Liver (tissue), 9 donors: ENCODE measurements around the gene TEX14. TPM values are rescaled to one million over a fixed set of nuclear protein-coding genes. Genes with fewer than 3 reads are reported as not detected.

Experiments used
- DNase-seq: peaks from one replicate; pipeline ENCODE4 v3.0.0-alpha.2; 2017; ENCODE audit warnings: low spot score
- H3K27ac ChIP-seq, 2 donors: one replicate each; pipeline ENCODE4 v1.7.0; 2013; ENCODE audit warnings: inconsistent platforms in 2 of 2, low read length in 2 of 2, control low read depth in 1 of 2, low read depth in 1 of 2, mild to moderate bottlenecking in 1 of 2
- H3K27me3 ChIP-seq, 4 donors: one replicate each; pipeline versions ENCODE4 v1.6.1 to v1.7.0; 2013; ENCODE audit warnings: low read length in 3 of 4, inconsistent platforms in 1 of 4, mild to moderate bottlenecking in 1 of 4, moderate library complexity in 1 of 4; ENCODE audit not compliant: control insufficient read depth in 4 of 4, insufficient read depth in 4 of 4
- H3K36me3 ChIP-seq, 4 donors: one replicate each; pipeline versions ENCODE4 v1.6.1 to v1.7.0; 2013; ENCODE audit warnings: low read length in 3 of 4, mild to moderate bottlenecking in 3 of 4, low read depth in 1 of 4, moderate library complexity in 1 of 4; ENCODE audit not compliant: control insufficient read depth in 4 of 4, insufficient read depth in 3 of 4
- H3K4me1 ChIP-seq, 4 donors: one replicate each; pipeline versions ENCODE4 v1.6.1 to v1.7.0; 2013; ENCODE audit warnings: low read length in 3 of 4, mild to moderate bottlenecking in 3 of 4, moderate library complexity in 1 of 4; ENCODE audit not compliant: control insufficient read depth in 4 of 4, insufficient read depth in 4 of 4
- H3K4me3 ChIP-seq, 3 donors: one replicate each; pipeline versions ENCODE4 v1.6.1 to v1.7.0; 2013; ENCODE audit warnings: low read length in 3 of 3, control low read depth in 1 of 3, low read depth in 1 of 3, mild to moderate bottlenecking in 1 of 3
- H3K9ac ChIP-seq, 2 donors: one replicate each; pipeline ENCODE4 v1.7.0; 2013; ENCODE audit warnings: low read length in 2 of 2, mild to moderate bottlenecking in 2 of 2, moderate library complexity in 2 of 2, control low read depth in 1 of 2, low read depth in 1 of 2
- H3K9me3 ChIP-seq, 4 donors: one replicate each; pipeline versions ENCODE4 v1.6.1 to v1.7.0; 2013; ENCODE audit warnings: low read length in 3 of 4; ENCODE audit not compliant: control insufficient read depth in 4 of 4
- EGR1 ChIP-seq, 2 donors: IDR thresholded peaks; 2 replicates each; pipeline ENCODE4 v1.6.1; 2016 to 2018; ENCODE audit warnings: antibody characterized with exemption in 2 of 2, low read depth in 2 of 2
- FOXA1 ChIP-seq: IDR thresholded peaks from 2 replicates; pipeline ENCODE4 v1.6.1; 2016; ENCODE audit warnings: antibody characterized with exemption
- FOXA2 ChIP-seq: IDR thresholded peaks from 2 replicates; pipeline ENCODE4 v1.6.1; 2016; ENCODE audit warnings: antibody characterized with exemption
- GABPA ChIP-seq, 2 donors: IDR thresholded peaks in 1 of 2; conservative IDR thresholded peaks in 1 of 2; 2 replicates each; pipeline ENCODE4 v1.6.1; 2016; ENCODE audit warnings: antibody characterized with exemption in 2 of 2, mild to moderate bottlenecking in 1 of 2, moderate library complexity in 1 of 2
- HNF4A ChIP-seq, 2 donors: conservative IDR thresholded peaks; 2 replicates each; pipeline ENCODE4 v1.6.1; 2016; ENCODE audit warnings: antibody characterized with exemption in 2 of 2, mild to moderate bottlenecking in 2 of 2
- HNF4G ChIP-seq: IDR thresholded peaks from 2 replicates; pipeline ENCODE4 v1.6.1; 2016; ENCODE audit warnings: antibody characterized with exemption
- JUND ChIP-seq, 2 donors: IDR thresholded peaks; 2 replicates each; pipeline ENCODE4 v1.6.1; 2016; ENCODE audit warnings: antibody characterized with exemption in 2 of 2
- NR2F2 ChIP-seq: IDR thresholded peaks from 2 replicates; pipeline ENCODE4 v1.6.1; 2016; ENCODE audit warnings: antibody characterized with exemption
- RAD21 ChIP-seq, 2 donors: IDR thresholded peaks; 2 replicates each; pipeline ENCODE4 v1.6.1; 2016; ENCODE audit warnings: antibody characterized with exemption in 2 of 2, mild to moderate bottlenecking in 2 of 2
- RXRA ChIP-seq, 2 donors: IDR thresholded peaks; 2 replicates each; pipeline ENCODE4 v1.6.1; 2017 to 2018; ENCODE audit warnings: antibody characterized with exemption in 2 of 2, mild to moderate bottlenecking in 1 of 2
- SP1 ChIP-seq: IDR thresholded peaks from 2 replicates; pipeline ENCODE4 v1.6.1; 2018; ENCODE audit warnings: antibody characterized with exemption, mild to moderate bottlenecking
- TAF1 ChIP-seq: conservative IDR thresholded peaks from 2 replicates; pipeline ENCODE4 v1.6.1; 2016; ENCODE audit warnings: antibody characterized with exemption, mild to moderate bottlenecking
- YY1 ChIP-seq: IDR thresholded peaks from 2 replicates; pipeline ENCODE4 v1.6.1; 2016; ENCODE audit warnings: antibody characterized with exemption, mild to moderate bottlenecking
- WGBS: extraction: QIAGEN DNeasy Blood & Tissue Kit; methylation state at CpG from one replicate; pipeline ENCODE4 v1.1.7; 2013; 5-methylcytosine and 5-hydroxymethylcytosine counted together
- polyA plus RNA-seq, 2 donors: library from polyadenylated mRNA; stranded (reverse) in 1 of 2; unstranded in 1 of 2; fragments of 200-250 nt in 1 of 2; fragments of >200 nt in 1 of 2; fragmentation: Nextera tagmentation in 1 of 2; extraction: Ambion mirVana in 1 of 2; gene quantifications; one replicate each; pipeline versions ENCODE4 v1.2.1 to v1.2.3, GENCODE V29; 2013 to 2015
- total RNA-seq, 2 donors: library from RNA; depleted of rRNA; stranded (reverse); fragments of >200 nt; gene quantifications; one replicate each; pipeline ENCODE4 v1.2.3, GENCODE V29; 2014
- TF ChIP-seq, protein P1 (sequence below): IDR thresholded peaks from 2 replicates; pipeline ENCODE4 v1.6.1; 2016; ENCODE audit warnings: antibody characterized with exemption
- TF ChIP-seq, protein P2 (sequence below): IDR thresholded peaks from 2 replicates; pipeline ENCODE4 v1.6.1; 2016; ENCODE audit warnings: antibody characterized with exemption, mild to moderate bottlenecking
- TF ChIP-seq, protein P3 (sequence below): IDR thresholded peaks from 2 replicates; pipeline ENCODE4 v1.6.1; 2016; ENCODE audit warnings: antibody characterized with exemption
- TF ChIP-seq, protein P4 (sequence below): IDR thresholded peaks from 2 replicates; pipeline ENCODE4 v1.6.1; 2016; ENCODE audit warnings: antibody characterized with exemption
- donor health status: healthy.
- donor health status: healthy.
- donor health status: healthy.
- donor health status: healthy.
- donor health status: healthy.

TEX14 gene
- total and polyA plus RNA-seq, 4 donors, result 0.01 to 0.17 (median 0.13) TPM

DNA sequence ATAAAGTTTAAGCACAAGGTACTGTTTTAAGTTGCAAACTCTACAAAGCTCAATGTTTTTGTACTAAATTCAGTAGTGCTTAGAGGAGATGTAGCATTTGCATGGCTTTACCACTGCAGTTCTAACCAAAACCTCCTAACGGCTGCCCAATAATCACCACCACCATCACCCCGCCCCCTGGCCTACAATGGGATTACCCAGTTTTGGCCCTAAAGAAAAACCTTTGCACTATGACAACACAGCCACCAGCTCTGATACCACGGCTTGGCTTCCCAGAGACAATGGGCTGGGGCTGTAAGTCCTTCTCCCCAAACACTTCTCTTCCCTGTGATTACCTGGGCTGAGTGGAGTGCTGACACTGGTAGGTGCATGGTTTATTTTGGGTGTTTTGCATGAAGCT is 119.0 kb downstream of the TEX14 start:
- no peak overlapping the region for H3K4me3 ChIP-seq
- DNase-seq, result no peak
- H3K4me1 ChIP-seq, result no peaks in the 10 kb centered on the region
- TF ChIP-seq FOXA1 (no peak), JUND (IDR thresholded peaks at IDR 0.05) (no peak), RAD21 (IDR thresholded peaks at IDR 0.05) (no peak), YY1 (no peak), HNF4G (no peak), TAF1 (no peak), NR2F2 (no peak), SP1 (no peak), FOXA2 (no peak), GABPA (IDR thresholded peaks at IDR 0.05 in 1 of 2, conservative IDR thresholded peaks at IDR 0.05 in 1 of 2) (no peak), EGR1 (IDR thresholded peaks at IDR 0.05; ENCODE audit: low read depth in 2 of 2) (no peak), HNF4A (conservative IDR thresholded peaks at IDR 0.05) (no peak), RXRA (IDR thresholded peaks at IDR 0.05) (no peak)
- TF ChIP-seq, protein P1, sequence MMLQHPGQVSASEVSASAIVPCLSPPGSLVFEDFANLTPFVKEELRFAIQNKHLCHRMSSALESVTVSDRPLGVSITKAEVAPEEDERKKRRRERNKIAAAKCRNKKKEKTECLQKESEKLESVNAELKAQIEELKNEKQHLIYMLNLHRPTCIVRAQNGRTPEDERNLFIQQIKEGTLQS, result no peak
- TF ChIP-seq, protein P2, sequence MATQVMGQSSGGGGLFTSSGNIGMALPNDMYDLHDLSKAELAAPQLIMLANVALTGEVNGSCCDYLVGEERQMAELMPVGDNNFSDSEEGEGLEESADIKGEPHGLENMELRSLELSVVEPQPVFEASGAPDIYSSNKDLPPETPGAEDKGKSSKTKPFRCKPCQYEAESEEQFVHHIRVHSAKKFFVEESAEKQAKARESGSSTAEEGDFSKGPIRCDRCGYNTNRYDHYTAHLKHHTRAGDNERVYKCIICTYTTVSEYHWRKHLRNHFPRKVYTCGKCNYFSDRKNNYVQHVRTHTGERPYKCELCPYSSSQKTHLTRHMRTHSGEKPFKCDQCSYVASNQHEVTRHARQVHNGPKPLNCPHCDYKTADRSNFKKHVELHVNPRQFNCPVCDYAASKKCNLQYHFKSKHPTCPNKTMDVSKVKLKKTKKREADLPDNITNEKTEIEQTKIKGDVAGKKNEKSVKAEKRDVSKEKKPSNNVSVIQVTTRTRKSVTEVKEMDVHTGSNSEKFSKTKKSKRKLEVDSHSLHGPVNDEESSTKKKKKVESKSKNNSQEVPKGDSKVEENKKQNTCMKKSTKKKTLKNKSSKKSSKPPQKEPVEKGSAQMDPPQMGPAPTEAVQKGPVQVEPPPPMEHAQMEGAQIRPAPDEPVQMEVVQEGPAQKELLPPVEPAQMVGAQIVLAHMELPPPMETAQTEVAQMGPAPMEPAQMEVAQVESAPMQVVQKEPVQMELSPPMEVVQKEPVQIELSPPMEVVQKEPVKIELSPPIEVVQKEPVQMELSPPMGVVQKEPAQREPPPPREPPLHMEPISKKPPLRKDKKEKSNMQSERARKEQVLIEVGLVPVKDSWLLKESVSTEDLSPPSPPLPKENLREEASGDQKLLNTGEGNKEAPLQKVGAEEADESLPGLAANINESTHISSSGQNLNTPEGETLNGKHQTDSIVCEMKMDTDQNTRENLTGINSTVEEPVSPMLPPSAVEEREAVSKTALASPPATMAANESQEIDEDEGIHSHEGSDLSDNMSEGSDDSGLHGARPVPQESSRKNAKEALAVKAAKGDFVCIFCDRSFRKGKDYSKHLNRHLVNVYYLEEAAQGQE, result no peak
- TF ChIP-seq, protein P3, sequence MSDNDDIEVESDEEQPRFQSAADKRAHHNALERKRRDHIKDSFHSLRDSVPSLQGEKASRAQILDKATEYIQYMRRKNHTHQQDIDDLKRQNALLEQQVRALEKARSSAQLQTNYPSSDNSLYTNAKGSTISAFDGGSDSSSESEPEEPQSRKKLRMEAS, result no peak
- TF ChIP-seq, protein P4, sequence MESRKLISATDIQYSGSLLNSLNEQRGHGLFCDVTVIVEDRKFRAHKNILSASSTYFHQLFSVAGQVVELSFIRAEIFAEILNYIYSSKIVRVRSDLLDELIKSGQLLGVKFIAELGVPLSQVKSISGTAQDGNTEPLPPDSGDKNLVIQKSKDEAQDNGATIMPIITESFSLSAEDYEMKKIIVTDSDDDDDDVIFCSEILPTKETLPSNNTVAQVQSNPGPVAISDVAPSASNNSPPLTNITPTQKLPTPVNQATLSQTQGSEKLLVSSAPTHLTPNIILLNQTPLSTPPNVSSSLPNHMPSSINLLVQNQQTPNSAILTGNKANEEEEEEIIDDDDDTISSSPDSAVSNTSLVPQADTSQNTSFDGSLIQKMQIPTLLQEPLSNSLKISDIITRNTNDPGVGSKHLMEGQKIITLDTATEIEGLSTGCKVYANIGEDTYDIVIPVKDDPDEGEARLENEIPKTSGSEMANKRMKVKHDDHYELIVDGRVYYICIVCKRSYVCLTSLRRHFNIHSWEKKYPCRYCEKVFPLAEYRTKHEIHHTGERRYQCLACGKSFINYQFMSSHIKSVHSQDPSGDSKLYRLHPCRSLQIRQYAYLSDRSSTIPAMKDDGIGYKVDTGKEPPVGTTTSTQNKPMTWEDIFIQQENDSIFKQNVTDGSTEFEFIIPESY, result no peak
- H3K9ac ChIP-seq, result no peak overlapping the region
- no peaks in the 10 kb centered on the region for H3K27me3 ChIP-seq
- H3K27ac ChIP-seq, result no peak overlapping the region
- WGBS, result 84% methylated on average over 3 of the region's 3 CpGs
- no peaks in the 10 kb centered on the region for H3K9me3 ChIP-seq
- no peaks in the 10 kb centered on the region for H3K36me3 ChIP-seq

DNA sequence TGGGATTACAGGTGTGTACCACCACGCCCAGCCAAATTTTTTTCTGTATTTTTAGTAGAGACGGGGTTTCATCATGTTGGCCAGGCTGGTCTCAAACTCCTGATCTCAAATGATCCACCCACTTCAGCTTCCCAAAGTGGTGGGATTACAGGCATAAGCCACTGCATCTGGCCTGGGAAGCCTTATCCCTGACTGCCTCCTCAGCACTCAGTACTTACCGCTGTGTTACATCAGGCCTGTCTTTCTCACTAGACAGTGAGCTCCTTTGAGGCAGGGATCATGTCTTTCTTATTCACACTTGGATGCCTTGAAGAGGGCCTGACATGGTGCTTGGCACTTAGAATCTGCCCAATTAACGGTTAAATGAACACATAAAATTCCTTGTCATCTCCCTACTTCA is 121.1 kb downstream of the TEX14 start:
- WGBS, result 96% methylated on average over 4 of the region's 4 CpGs
- DNase-seq, result no peak
- H3K4me3 ChIP-seq, result no peak overlapping the region

More for the DNA sequence above, 121.1 kb downstream of the TEX14 start:
- Histone ChIP-seq H3K36me3 (no peaks in the 10 kb centered on the region), H3K27ac (no peak overlapping the region), H3K9ac (no peak overlapping the region), H3K27me3 (no peaks in the 10 kb centered on the region), H3K9me3 (no peaks in the 10 kb centered on the region), H3K4me1 (no peaks in the 10 kb centered on the region)
- TF ChIP-seq, protein P3, result no peak
